SK-N-SH treated with all-trans-retinoic acid at 6 μM for 48 hours (cell line): ENCODE results near the gene PTPRN2.

ENCODE experiments used
- ATAC-seq: fragments of 200-7000 bp; cut with Tn5 transposase; 3 replicates; pipeline ENCODE4 v1.9.1; 2020; ENCODE audit warnings: mild to moderate bottlenecking, moderate library complexity
- ARNTL ChIP-seq: fragments of 450-650 bp; formaldehyde crosslinking; IDR thresholded peaks from 2 replicates; pipeline ENCODE4 v1.5.0; 2020; ENCODE audit warnings: low read depth, mild to moderate bottlenecking, moderate library complexity, borderline replicate concordance
- BACH2 ChIP-seq: fragments of 250-450 bp; sonication (Bioruptor Pico); IDR thresholded peaks from 2 replicates; pipeline ENCODE4 v1.9.0; 2021; ENCODE audit warnings: mild to moderate bottlenecking, borderline replicate concordance
- CSDC2 ChIP-seq: fragments of 250-450 bp; sonication (Bioruptor Pico); IDR thresholded peaks from 2 replicates; pipeline ENCODE4 v1.5.0; 2020; ENCODE audit warnings: mild to moderate bottlenecking, moderate library complexity
- CSRNP3 ChIP-seq: fragments of 250-450 bp; sonication (Bioruptor Pico); IDR thresholded peaks from 2 replicates; pipeline ENCODE4 v1.5.1; 2021; ENCODE audit warnings: mild to moderate bottlenecking, moderate library complexity
- ESRRG ChIP-seq: fragments of 250-450 bp; sonication (Bioruptor Pico); IDR thresholded peaks from 2 replicates; pipeline ENCODE4 v1.6.1; 2021; ENCODE audit warnings: mild to moderate bottlenecking
- GLIS3 ChIP-seq: fragments of 250-450 bp; sonication (Bioruptor Pico); IDR thresholded peaks from 2 replicates; pipeline ENCODE4 v1.5.0; 2020; ENCODE audit warnings: mild to moderate bottlenecking, moderate library complexity
- ISL1 ChIP-seq: fragments of 250-450 bp; sonication (Bioruptor Pico); IDR thresholded peaks from 2 replicates; pipeline ENCODE4 v2.1.2; 2022; ENCODE audit warnings: mild to moderate bottlenecking, moderate library complexity
- OSR1 ChIP-seq: fragments of 250-450 bp; sonication (Bioruptor Pico); IDR thresholded peaks from 2 replicates; pipeline ENCODE4 v1.8.0; 2022; ENCODE audit warnings: moderate library complexity, mild to moderate bottlenecking, inconsistent platforms
- POU6F1 ChIP-seq: fragments of 250-450 bp; sonication (Bioruptor Pico); IDR thresholded peaks from 2 replicates; pipeline ENCODE4 v1.8.0; 2021; ENCODE audit warnings: low read depth, mild to moderate bottlenecking, moderate library complexity, borderline replicate concordance
- PPARA ChIP-seq: fragments of 250-450 bp; sonication (Bioruptor Pico); IDR thresholded peaks from 2 replicates; pipeline ENCODE4 v1.5.0; 2020; ENCODE audit warnings: mild to moderate bottlenecking, borderline replicate concordance
- RARB ChIP-seq: fragments of 250-450 bp; sonication (Bioruptor Pico); IDR thresholded peaks from 2 replicates; pipeline ENCODE4 v1.8.0; 2021; ENCODE audit warnings: mild to moderate bottlenecking, moderate library complexity
- SNAI2 ChIP-seq: fragments of 250-450 bp; sonication (Bioruptor Pico); IDR thresholded peaks from 2 replicates; pipeline ENCODE4 v1.5.0; 2020; ENCODE audit warnings: mild to moderate bottlenecking, moderate library complexity
- TCF4 ChIP-seq: fragments of 250-450 bp; sonication (Bioruptor Pico); IDR thresholded peaks from 2 replicates; pipeline ENCODE4 v1.8.0; 2021; ENCODE audit warnings: mild to moderate bottlenecking, moderate library complexity, borderline replicate concordance
- TOX ChIP-seq: fragments of 250-450 bp; sonication (Bioruptor Pico); IDR thresholded peaks from 2 replicates; pipeline ENCODE4 v1.8.0; 2021; ENCODE audit warnings: mild to moderate bottlenecking, moderate library complexity, borderline replicate concordance
- TSHZ2 ChIP-seq: fragments of 250-450 bp; sonication (Bioruptor Pico); IDR thresholded peaks from 2 replicates; pipeline ENCODE4 v1.5.0; 2020; ENCODE audit warnings: mild to moderate bottlenecking, moderate library complexity
- ZC3H10 ChIP-seq: fragments of 250-450 bp; sonication (Bioruptor Pico); IDR thresholded peaks from 2 replicates; pipeline ENCODE4 v1.5.1; 2021; ENCODE audit warnings: mild to moderate bottlenecking, moderate library complexity
- ZFP3 ChIP-seq: fragments of 250-450 bp; sonication (Bioruptor Pico); IDR thresholded peaks from 2 replicates; pipeline ENCODE4 v1.5.0; 2020; ENCODE audit warnings: mild to moderate bottlenecking, moderate library complexity
- ZFP30 ChIP-seq: fragments of 450-650 bp; formaldehyde crosslinking; IDR thresholded peaks from 2 replicates; pipeline ENCODE4 v1.5.0; 2022; ENCODE audit warnings: mild to moderate bottlenecking, moderate library complexity
- ZNF565 ChIP-seq: fragments of 450-650 bp; formaldehyde crosslinking; conservative IDR thresholded peaks from 2 replicates; pipeline ENCODE4 v1.5.0; 2020; ENCODE audit warnings: low read depth, mild to moderate bottlenecking, moderate library complexity
- ZNF70 ChIP-seq: fragments of 450-650 bp; formaldehyde crosslinking; IDR thresholded peaks from 2 replicates; pipeline ENCODE4 v1.5.0; 2020; ENCODE audit warnings: mild to moderate bottlenecking, moderate library complexity
- ZNF8 ChIP-seq: fragments of 450-650 bp; formaldehyde crosslinking; IDR thresholded peaks from 2 replicates; pipeline ENCODE4 v1.5.0; 2020; ENCODE audit warnings: mild to moderate bottlenecking, moderate library complexity

The PTPRN2 gene

GRCh38 chr7:158116235-158116634 is 471.4 kb downstream of the PTPRN2 start:
- no peak for TF ChIP-seq ARNTL
- no peak for TF ChIP-seq POU6F1 (CRISPR knock-in tag)
- no peak for TF ChIP-seq TOX
- TF ChIP-seq OSR1 (CRISPR knock-in tag), result no peak
- no peak for TF ChIP-seq ZFP3 (CRISPR knock-in tag)
- TF ChIP-seq ESRRG, result no peak
- TF ChIP-seq ZNF8 (CRISPR knock-in tag), result no peak
- no peak for TF ChIP-seq TSHZ2 (CRISPR knock-in tag)
- no peak for TF ChIP-seq CSDC2 (CRISPR knock-in tag)
- TF ChIP-seq PPARA (CRISPR knock-in tag), result no peak
- TF ChIP-seq ZFP30 (CRISPR knock-in tag), result no peak
- no peak for TF ChIP-seq SNAI2 (CRISPR knock-in tag)
- no peak for TF ChIP-seq BACH2 (CRISPR knock-in tag)
- TF ChIP-seq ZC3H10 (CRISPR knock-in tag), result no peak
- no peak for TF ChIP-seq TCF4 (CRISPR knock-in tag)
- no peak for TF ChIP-seq ZNF70
- TF ChIP-seq GLIS3 (CRISPR knock-in tag), result no peak
- TF ChIP-seq RARB (CRISPR knock-in tag), result no peak
- TF ChIP-seq ISL1 (CRISPR knock-in tag), result no peak
- no peak for TF ChIP-seq CSRNP3 (CRISPR knock-in tag)
- no peak for ATAC-seq

- no peak for TF ChIP-seq ZNF70
- TF ChIP-seq TOX, result no peak
- TF ChIP-seq CSRNP3 (CRISPR knock-in tag), result no peak
- no peak for TF ChIP-seq CSDC2 (CRISPR knock-in tag)
- no peak for TF ChIP-seq ZFP30 (CRISPR knock-in tag)
- TF ChIP-seq ZNF565 (CRISPR knock-in tag), result no peak
- TF ChIP-seq OSR1 (CRISPR knock-in tag), result no peak
- TF ChIP-seq BACH2 (CRISPR knock-in tag), result no peak
- no peak for TF ChIP-seq ZC3H10 (CRISPR knock-in tag)
- TF ChIP-seq POU6F1 (CRISPR knock-in tag), result no peak
- no peak for TF ChIP-seq ESRRG
- no peak for TF ChIP-seq TCF4 (CRISPR knock-in tag)
- TF ChIP-seq ZFP3 (CRISPR knock-in tag), result no peak
- TF ChIP-seq SNAI2 (CRISPR knock-in tag), result no peak
- TF ChIP-seq ZNF8 (CRISPR knock-in tag), result no peak
- no peak for ATAC-seq
Measured at GRCh38 chr7:158114056-158114850, 473.4 kb downstream of the PTPRN2 start.
